Measurements from ENCODE around the gene SPNS1. TPM values are rescaled to one million over a fixed set of nuclear protein-coding genes. Genes with fewer than 3 reads are reported as not detected.
"Not testable (repeated sequence)": the region's sequence is repeated elsewhere in the genome, so short reads cannot be mapped to it uniquely, and the experiment has no call there.

SPNS1 gene
- total RNA-seq, 8 experiments from 2014 or later = 23.4 to 63.3 (median 32.6) TPM

- Histone ChIP-seq H3K27ac (no peak overlapping the region), H3K4me3 (no peak overlapping the region), H3K4me1 (replicated peaks in 1 of 2) (no peaks in the 10 kb centered on the region)
- 92 to 100% methylated on average over 3 to 4 of the region's 26 CpGs; no CpG with 5 or more reads in 8 of the 10 experiments for WGBS, 10 experiments
- in situ Hi-C loops (cut with MboI; ENCODE audit: low pct_unique_long_range_greater_than_20kb in 2 of 9, low sequenced_read_pairs in 9 of 9, unreplicated experiment in 9 of 9) = no loop called here
- ATAC-seq (replicated peaks in 6 of 8) = no peak
Observed at GRCh38 chr16:28936784-28937155, 37.8 kb upstream of the SPNS1 start.

GRCh38 chr16:28937222-28937876, 37.2 kb upstream of the SPNS1 start:
- H3K4me1 ChIP-seq (replicated peaks in 1 of 2) = no peaks in the 10 kb centered on the region
- 80 to 100% (median 90%) methylated on average over 1 to 7 of the region's 14 CpGs; no CpG with 5 or more reads in 5 of the 10 experiments for WGBS, 10 experiments
- in situ Hi-C loops (cut with MboI; ENCODE audit: low pct_unique_long_range_greater_than_20kb in 2 of 9, low sequenced_read_pairs in 9 of 9, unreplicated experiment in 9 of 9) = no loop called here
- H3K4me3 ChIP-seq = no peak overlapping the region
- ATAC-seq (replicated peaks in 6 of 8) = no peak
- no peak overlapping the region for H3K27ac ChIP-seq

GRCh38 chr16:28938721-28939120, 35.9 kb upstream of the SPNS1 start:
- no peak overlapping the region for H3K27ac ChIP-seq
- no peak for ATAC-seq (replicated peaks in 6 of 8)
- H3K4me3 ChIP-seq = no peak overlapping the region
- H3K4me1 ChIP-seq (replicated peaks in 1 of 2) = no peaks in the 10 kb centered on the region
- in situ Hi-C loops (cut with MboI; ENCODE audit: low pct_unique_long_range_greater_than_20kb in 2 of 9, low sequenced_read_pairs in 9 of 9, unreplicated experiment in 9 of 9) = no loop called here
- 43 to 100% (median 72%) methylated on average over 1 to 3 of the region's 7 CpGs; no CpG with 5 or more reads in 6 of the 10 experiments for WGBS, 10 experiments

GRCh38 chr16:28939825-28940224, 34.8 kb upstream of the SPNS1 start:
- in situ Hi-C loops (cut with MboI; ENCODE audit: low pct_unique_long_range_greater_than_20kb in 2 of 9, low sequenced_read_pairs in 9 of 9, unreplicated experiment in 9 of 9); ATAC-seq (replicated peaks in 6 of 8); H3K27ac ChIP-seq; H3K4me1 ChIP-seq (replicated peaks in 1 of 2); H3K4me3 ChIP-seq: not testable (repeated sequence)
- 17 to 89% (median 80%) methylated on average over 1 to 5 of the region's 7 CpGs; no CpG with 5 or more reads in 1 of the 10 experiments for WGBS, 10 experiments

- in situ Hi-C loops (cut with MboI; ENCODE audit: low pct_unique_long_range_greater_than_20kb in 2 of 9, low sequenced_read_pairs in 9 of 9, unreplicated experiment in 9 of 9) = no loop called here
- no peak overlapping the region for H3K27ac ChIP-seq
- peaks cover 0 to 7% of the 10 kb centered on the region in 2 donors for H3K4me1 ChIP-seq (replicated peaks in 1 of 2)
- H3K4me3 ChIP-seq = no peak overlapping the region
- ATAC-seq (replicated peaks in 6 of 8) = no peak
Observed at GRCh38 chr16:28943281-28943680, 31.3 kb upstream of the SPNS1 start.

GRCh38 chr16:28946681-28947080, 27.9 kb upstream of the SPNS1 start:
- 0 to 100% (median 83%) methylated on average over 1 to 3 of the region's 4 CpGs; no CpG with 5 or more reads in 5 of the 10 experiments for WGBS, 10 experiments
- Histone ChIP-seq H3K4me1 (replicated peaks in 1 of 2) (peaks cover 3 to 7% of the 10 kb centered on the region in 2 donors), H3K27ac (no peak overlapping the region), H3K4me3 (no peak overlapping the region)
- no peak for ATAC-seq (replicated peaks in 6 of 8)
- in situ Hi-C loops (cut with MboI; ENCODE audit: low pct_unique_long_range_greater_than_20kb in 2 of 9, low sequenced_read_pairs in 9 of 9, unreplicated experiment in 9 of 9) = no loop called here

GRCh38 chr16:28950648-28951409, 23.7 kb upstream of the SPNS1 start, which contains the start of gene NFATC2IP:
Gene NFATC2IP, plus strand, starts transcription at chr16:28950937. Its CDS starts 75 bp downstream, at chr16:28951012.
- Histone ChIP-seq H3K4me3 (peak within 1 kb of the TSS; percentile 73 to 93 (median 84)), H3K27ac (peak within 1 kb of the TSS; percentile 56 to 61), H3K4me1 (replicated peaks in 1 of 2) (peaks cover 8% of the 10 kb centered on the region in 2 donors)
- ATAC-seq (replicated peaks in 6 of 8) = peak; percentile 89 to 97 (median 96)
- in situ Hi-C loops (cut with MboI; ENCODE audit: low pct_unique_long_range_greater_than_20kb in 2 of 9, low sequenced_read_pairs in 9 of 9, unreplicated experiment in 9 of 9) = loop anchor here in 1 of 9 experiments (25.0 kb wide), 1 partner anchor 664 kb away; the partner anchor contains the start of gene SBK1
- 0 to 1% (median 0%) methylated on average over 10 to 18 of the region's 79 CpGs; no CpG with 5 or more reads in 7 of the 10 experiments for WGBS, 10 experiments

- Histone ChIP-seq H3K27ac (peak overlapping the region; percentile 56 to 61), H3K4me1 (replicated peaks in 1 of 2) (peaks cover 7 to 8% of the 10 kb centered on the region in 2 donors), H3K4me3 (peak overlapping the region; percentile 73 to 93 (median 84))
- peak in 2 of 8 experiments; percentile 6 to 50 for ATAC-seq (replicated peaks in 6 of 8)
- in situ Hi-C loops (cut with MboI; ENCODE audit: low pct_unique_long_range_greater_than_20kb in 2 of 9, low sequenced_read_pairs in 9 of 9, unreplicated experiment in 9 of 9) = loop anchor here in 1 of 9 experiments (25.0 kb wide), 1 partner anchor 664 kb away; the partner anchor contains the start of gene SBK1
- WGBS, 10 experiments = 0 to 20% (median 0%) methylated on average over 1 to 5 of the region's 17 CpGs; no CpG with 5 or more reads in 5 of the 10 experiments
Observed at GRCh38 chr16:28951410-28951943, 23.1 kb upstream of the SPNS1 start.

GRCh38 chr16:28958216-28958615, 16.4 kb upstream of the SPNS1 start:
- ATAC-seq (replicated peaks in 6 of 8) = no peak
- Histone ChIP-seq H3K4me3 (no peak overlapping the region), H3K27ac (no peak overlapping the region), H3K4me1 (replicated peaks in 1 of 2) (no peaks in the 10 kb centered on the region)
- in situ Hi-C loops (cut with MboI; ENCODE audit: low pct_unique_long_range_greater_than_20kb in 2 of 9, low sequenced_read_pairs in 9 of 9, unreplicated experiment in 9 of 9) = loop anchor here in 1 of 9 experiments (25.0 kb wide), 1 partner anchor 671 kb away; the partner anchor contains the start of gene SBK1
- WGBS, 10 experiments = 67 to 100% (median 96%) methylated on average over 1 to 8 of the region's 9 CpGs; no CpG with 5 or more reads in 1 of the 10 experiments

GRCh38 chr16:28958836-28959235, 15.7 kb upstream of the SPNS1 start:
- WGBS, 10 experiments = 80 to 100% (median 100%) methylated on average over 1 to 4 of the region's 6 CpGs; no CpG with 5 or more reads in 4 of the 10 experiments
- in situ Hi-C loops (cut with MboI; ENCODE audit: low pct_unique_long_range_greater_than_20kb in 2 of 9, low sequenced_read_pairs in 9 of 9, unreplicated experiment in 9 of 9) = loop anchor here in 1 of 9 experiments (25.0 kb wide), 1 partner anchor 672 kb away; the partner anchor contains the start of gene SBK1
- H3K4me3 ChIP-seq = no peak overlapping the region
- ATAC-seq (replicated peaks in 6 of 8) = no peak
- no peak overlapping the region for H3K27ac ChIP-seq
- no peaks in the 10 kb centered on the region for H3K4me1 ChIP-seq (replicated peaks in 1 of 2)

GRCh38 chr16:28964072-28964471, 10.5 kb upstream of the SPNS1 start:
- in situ Hi-C loops (cut with MboI; ENCODE audit: low pct_unique_long_range_greater_than_20kb in 2 of 9, low sequenced_read_pairs in 9 of 9, unreplicated experiment in 9 of 9) = loop anchor here in 1 of 9 experiments (25.0 kb wide), 1 partner anchor 677 kb away; the partner anchor contains the start of gene SBK1
- 0 to 100% (median 42%) methylated on average over 1 to 3 of the region's 3 CpGs; no CpG with 5 or more reads in 4 of the 10 experiments for WGBS, 10 experiments
- no peaks in the 10 kb centered on the region for H3K4me1 ChIP-seq (replicated peaks in 1 of 2)
- no peak overlapping the region for H3K4me3 ChIP-seq
- peak in 3 of 8 experiments; percentile 98 to 99 (median 98) for ATAC-seq (replicated peaks in 6 of 8)
- no peak overlapping the region for H3K27ac ChIP-seq

- Histone ChIP-seq H3K4me3 (no peak overlapping the region), H3K4me1 (replicated peaks in 1 of 2) (no peaks in the 10 kb centered on the region), H3K27ac (no peak overlapping the region)
- WGBS, 10 experiments = 0 to 100% (median 76%) methylated on average over 1 to 2 of the region's 2 CpGs; no CpG with 5 or more reads in 3 of the 10 experiments
- peak in 3 of 8 experiments; percentile 47 to 52 (median 49) for ATAC-seq (replicated peaks in 6 of 8)
- in situ Hi-C loops (cut with MboI; ENCODE audit: low pct_unique_long_range_greater_than_20kb in 2 of 9, low sequenced_read_pairs in 9 of 9, unreplicated experiment in 9 of 9) = loop anchor here in 1 of 9 experiments (25.0 kb wide), 1 partner anchor 677 kb away; the partner anchor contains the start of gene SBK1
Observed at GRCh38 chr16:28964496-28964895, 10.1 kb upstream of the SPNS1 start.

Data from motor neuron (in vitro differentiated cells).